Measurements from ENCODE around the gene SLX4IP.

SLX4IP gene

DNA sequence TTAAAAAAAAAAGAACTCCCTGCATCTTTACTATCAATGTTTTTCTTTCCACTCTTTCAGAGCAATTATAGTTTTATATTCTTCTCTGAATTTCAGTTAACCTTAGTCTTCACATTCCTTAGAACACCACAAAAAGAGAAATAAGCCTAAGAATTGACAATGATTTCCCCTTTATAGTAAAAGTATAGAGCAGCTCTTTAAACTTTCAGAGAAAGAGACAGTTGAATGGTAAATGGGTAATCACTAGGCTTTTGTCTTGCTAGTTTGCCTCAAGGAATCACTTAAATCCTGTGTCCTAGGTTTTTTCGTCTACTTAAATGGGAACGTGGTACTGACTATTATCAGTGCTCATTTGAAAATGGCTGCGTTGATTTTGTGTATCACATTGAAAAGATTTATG is 31.8 kb downstream of the SLX4IP start:
- no peak for DNase-seq (ENCODE audit: low read depth)

DNA sequence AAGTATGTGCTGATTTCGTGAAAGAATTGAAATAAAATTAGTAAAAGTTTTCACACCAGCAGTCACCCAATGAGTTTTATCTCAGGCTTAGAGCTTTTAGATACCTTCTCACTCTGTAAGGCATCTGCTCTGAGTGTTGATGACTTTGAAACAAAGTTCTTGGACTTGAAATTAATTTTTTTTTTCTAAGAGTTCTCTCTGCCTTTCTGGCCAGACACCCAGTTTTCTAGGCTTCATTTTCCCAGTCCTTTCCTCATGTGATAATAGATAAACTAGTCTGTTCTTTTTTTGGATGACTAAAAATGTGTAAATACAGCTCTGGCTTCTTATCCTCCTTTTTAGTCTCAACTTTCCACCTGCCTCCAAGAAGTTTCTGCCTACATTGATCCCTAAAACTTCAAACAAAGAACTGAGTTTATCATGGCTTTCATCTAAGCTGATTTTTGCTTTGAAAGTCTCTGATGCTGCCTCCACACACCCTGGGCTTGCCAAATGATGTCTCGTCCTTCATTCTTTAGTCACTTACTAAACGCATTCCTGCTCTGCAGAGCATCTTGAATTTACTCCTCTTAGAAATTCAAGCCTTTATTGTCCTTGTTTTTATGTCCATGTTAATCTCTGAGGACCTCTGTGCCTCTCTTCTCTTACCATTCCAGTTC is 32.7 kb downstream of the SLX4IP start:
- DNase-seq (ENCODE audit: low read depth): no peak

- DNase-seq (ENCODE audit: low read depth): no peak
Observed at GRCh38 chr20:10468340-10468845, 33.3 kb downstream of the SLX4IP start.

GRCh38 chr20:10469056-10469455 is 34.0 kb downstream of the SLX4IP start:
- no peak for DNase-seq (ENCODE audit: low read depth)

- no peak for DNase-seq (ENCODE audit: low read depth)
Observed at GRCh38 chr20:10469599-10469998, 34.5 kb downstream of the SLX4IP start.

GRCh38 chr20:10470276-10470675 is 35.2 kb downstream of the SLX4IP start:
- no peak for DNase-seq (ENCODE audit: low read depth)

GRCh38 chr20:10472871-10473270 is 37.8 kb downstream of the SLX4IP start:
- no peak for DNase-seq (ENCODE audit: low read depth)

- no peak for DNase-seq (ENCODE audit: low read depth)
Observed at GRCh38 chr20:10474606-10475184, 39.6 kb downstream of the SLX4IP start.

GRCh38 chr20:10475225-10475624 is 40.1 kb downstream of the SLX4IP start:
- no peak for DNase-seq (ENCODE audit: low read depth)

DNA sequence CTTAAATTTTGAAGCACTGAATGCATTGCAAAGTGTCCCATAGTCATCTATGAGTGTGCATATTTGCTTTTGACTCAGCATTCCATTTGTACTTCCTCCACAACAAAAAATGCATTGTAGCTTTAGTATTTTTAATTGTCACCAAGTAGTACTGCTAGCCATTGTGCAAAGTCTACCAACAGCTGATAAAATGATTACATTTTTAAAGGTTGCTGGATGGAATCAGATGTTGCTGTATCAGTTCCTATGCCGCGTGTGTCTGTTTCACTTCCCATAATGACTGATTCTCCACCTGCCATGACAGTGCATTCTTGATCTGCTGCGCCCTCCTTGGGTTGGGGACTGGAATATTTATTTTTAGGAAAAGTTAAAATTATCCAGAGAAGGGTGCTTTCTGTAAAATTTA is 41.2 kb downstream of the SLX4IP start:
- DNase-seq (ENCODE audit: low read depth): no peak

- DNase-seq (ENCODE audit: low read depth): no peak
Observed at GRCh38 chr20:10478205-10478604, 43.1 kb downstream of the SLX4IP start.

DNA sequence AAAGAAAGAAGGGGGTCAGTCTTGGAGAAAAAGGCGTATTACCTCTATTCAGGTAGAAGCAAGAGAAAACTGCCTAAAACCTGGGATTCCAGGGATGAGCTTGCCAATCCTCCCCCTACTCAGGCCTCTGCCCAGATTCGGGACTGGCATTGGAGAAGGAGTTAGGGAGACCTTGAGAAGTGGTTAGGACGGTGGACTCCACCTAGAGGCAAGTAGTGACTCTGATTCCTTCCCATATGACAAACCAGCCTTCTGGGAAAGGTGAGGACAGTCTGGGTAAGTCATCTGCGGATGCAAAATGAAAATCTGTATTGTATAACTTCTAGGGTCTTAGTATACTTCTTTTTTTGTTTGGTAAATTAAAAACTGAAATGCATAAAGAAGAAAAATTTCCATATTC is 43.8 kb downstream of the SLX4IP start:
- DNase-seq (ENCODE audit: low read depth): no peak

- no peak for DNase-seq (ENCODE audit: low read depth)
Observed at GRCh38 chr20:10481676-10482075, 46.6 kb downstream of the SLX4IP start.

DNA sequence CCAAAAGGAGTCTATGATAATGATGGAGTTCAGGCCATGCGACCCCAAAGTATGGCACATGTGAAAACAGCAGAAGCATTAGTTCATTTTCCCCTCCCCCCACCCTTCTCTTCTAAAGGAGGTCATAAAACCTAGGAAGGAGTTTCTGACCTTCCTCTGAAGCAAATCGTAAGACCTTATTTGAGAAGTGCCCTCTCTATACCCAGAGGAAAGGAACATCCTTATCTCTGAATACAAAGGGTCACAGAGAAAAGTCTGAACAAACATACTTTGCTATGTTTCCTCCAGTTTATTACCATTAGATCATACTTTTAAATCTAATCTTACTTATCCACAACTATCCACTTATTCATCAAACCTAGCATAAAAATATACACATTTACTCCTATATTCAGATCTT is 48.6 kb downstream of the SLX4IP start:
- no peak for DNase-seq (ENCODE audit: low read depth)

DNA sequence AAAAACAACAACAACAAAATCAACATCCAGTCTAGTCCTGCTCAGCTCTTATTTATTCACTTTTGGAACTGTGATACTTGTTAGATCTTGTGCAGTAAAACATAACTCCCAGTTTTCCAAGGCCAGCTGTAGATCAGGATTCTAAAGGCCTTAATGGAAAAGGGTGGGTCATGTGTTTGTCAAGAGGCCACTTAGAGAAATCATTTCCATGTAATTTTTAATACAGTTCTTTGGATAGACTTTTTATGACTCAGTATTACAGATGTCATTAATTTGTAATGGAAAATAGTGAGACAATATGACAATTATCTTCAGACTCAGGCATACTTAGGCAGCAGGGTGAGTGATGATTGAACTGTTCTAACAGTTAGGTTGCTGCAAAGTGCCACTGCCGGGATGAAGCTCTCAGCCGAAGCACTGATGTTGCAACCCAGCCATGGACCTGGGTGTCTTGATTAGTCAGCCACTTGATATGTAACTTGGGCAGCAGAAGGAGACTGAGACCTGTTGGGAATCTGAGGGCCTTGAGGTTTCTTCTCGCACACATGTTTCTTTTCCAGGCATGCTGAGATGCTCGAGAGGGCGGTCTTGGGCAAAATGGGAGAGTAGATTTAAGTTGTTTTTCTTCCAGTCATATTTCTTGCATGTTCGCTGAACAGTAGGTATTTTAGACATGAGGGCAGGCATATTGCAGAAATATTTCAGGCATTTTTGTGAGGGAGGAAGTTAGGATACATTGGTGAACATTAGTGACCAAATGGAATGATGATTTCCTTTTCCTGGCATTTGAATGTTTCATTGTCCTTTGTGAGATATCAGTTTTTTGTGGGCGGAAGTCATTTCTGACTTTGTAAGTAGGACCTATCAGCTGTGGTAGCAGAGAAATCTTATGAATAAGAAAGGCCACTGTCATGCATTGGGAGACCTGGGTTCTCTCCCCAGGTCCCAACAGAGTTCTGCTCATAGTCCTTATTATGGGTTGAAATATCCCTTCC is 52.3 kb downstream of the SLX4IP start:
- no peak for DNase-seq (ENCODE audit: low read depth)

- no peak for DNase-seq (ENCODE audit: low read depth)
Observed at GRCh38 chr20:10488534-10488933, 53.4 kb downstream of the SLX4IP start.

DNA sequence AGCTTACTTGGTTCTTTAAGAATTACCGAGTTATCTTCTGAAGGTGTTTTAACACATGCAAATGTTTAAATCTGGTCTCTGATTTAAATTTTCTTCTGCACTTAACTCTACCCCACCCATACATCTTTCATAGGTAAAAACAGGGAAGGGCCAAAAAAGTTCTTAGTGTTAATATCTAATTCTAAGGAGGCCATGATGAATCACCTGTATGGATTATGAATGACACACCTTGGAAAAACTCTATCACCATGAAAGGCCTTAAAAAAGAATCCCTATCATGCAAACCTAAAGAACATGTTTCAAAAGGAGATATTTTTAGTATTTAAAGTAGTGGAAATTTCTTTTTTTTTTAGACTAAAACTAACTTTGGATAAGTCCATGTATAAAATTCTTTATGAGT is 54.7 kb downstream of the SLX4IP start:
- DNase-seq (ENCODE audit: low read depth): no peak

DNA sequence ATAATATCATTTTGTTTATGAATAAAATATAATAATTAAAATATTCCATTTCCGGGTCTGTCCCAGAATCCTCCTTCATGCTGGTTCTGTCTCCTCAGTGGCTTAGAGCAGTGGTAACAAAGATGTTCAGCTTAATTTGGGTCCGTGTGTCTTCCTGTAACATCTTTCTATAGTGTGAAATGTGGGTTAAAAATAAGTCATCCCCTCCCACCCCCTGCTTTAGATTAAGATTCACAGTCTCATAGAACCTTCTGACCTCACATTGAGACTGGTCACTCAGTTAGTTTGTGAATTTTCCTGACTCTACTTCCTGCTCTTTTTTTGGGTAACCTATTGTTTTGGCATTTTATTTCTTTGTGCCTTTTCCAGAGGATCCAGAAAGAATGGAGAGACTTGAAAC is 55.2 kb downstream of the SLX4IP start:
- DNase-seq (ENCODE audit: low read depth): no peak

DNA sequence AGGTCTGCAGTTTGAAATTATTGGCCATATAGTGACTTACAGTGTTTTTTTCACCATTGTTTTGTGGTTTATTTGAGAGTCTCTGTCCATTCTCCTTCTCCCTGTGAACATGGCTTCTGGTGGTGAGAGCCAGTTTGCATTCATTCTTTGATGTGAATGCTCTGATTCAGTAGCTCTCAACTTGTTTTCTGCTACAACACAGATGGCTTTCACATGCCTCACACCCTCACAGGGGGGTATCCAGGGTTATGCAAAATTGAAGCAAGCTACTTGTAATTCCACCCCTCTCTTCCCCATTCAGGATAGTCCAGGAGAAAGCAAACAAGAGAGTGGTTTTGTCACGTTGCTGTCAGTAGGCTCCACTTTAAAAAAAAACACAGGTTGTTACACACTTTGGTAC is 55.6 kb downstream of the SLX4IP start:
- DNase-seq (ENCODE audit: low read depth): no peak

DNA sequence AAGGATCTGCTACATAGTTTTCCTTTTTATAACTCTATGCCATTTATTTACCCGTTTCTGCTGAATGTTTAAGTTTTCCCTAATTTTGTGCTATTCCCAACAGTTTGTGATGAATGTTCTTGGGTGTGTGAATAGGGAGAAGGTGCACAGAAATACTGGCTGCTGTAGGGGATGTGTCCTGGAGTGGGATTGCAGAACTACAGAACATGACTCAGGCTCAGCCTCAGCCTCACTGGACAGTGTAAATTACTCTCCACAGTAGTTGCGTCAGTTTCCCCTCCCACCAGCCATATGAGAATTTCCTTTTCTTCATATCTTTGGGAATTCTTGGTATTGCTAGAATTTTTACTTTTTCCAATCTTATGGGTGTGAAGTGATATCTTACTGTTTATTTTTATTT is 57.0 kb downstream of the SLX4IP start:
- DNase-seq (ENCODE audit: low read depth): no peak

- DNase-seq (ENCODE audit: low read depth): no peak
Observed at GRCh38 chr20:10492844-10493243, 57.7 kb downstream of the SLX4IP start.

DNA sequence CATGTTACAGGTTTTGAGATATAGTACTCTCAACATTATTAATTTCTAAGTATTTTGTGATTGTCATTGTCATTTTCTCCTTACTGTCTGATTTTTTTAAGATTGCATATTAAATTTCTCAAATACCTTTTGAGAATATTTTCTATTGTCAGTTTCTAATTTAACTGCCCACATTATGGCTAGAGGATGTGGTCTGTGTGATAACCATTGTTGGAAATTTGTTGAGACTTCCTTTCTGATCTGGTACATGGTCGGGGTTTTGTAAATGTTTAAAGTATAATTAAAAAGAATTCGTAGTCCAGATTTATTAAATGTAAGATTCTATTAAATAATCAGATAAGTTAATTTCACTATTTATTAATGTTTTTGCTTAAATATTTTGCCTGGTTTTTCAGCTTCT is 60.1 kb downstream of the SLX4IP start:
- DNase-seq (ENCODE audit: low read depth): no peak

DNA sequence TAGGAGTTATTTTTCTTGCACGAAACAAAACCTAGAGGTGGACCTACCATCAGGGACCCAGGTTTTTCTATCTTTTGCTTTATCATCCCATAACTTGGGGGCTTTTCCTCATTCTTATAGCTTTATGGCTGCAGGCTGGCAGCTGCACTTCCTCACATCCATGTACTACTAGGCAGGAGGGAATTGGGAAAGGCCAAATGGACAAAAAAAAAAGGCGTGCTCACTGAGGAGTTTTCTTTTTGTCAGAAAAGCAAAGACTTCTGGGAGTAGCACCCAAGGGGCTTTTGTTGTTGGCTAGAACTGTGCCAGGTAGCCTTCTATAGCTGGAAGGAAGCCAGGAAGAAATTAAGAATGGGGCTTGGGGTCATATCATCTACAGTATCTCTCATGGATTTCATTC is 61.4 kb downstream of the SLX4IP start:
- DNase-seq (ENCODE audit: low read depth): no peak

All from HS-5 (cell line).